Heart left ventricle (tissue), 16 donors: ENCODE results near the gene ARGFX. TPM values are rescaled to one million over a fixed set of nuclear protein-coding genes. Genes with fewer than 3 reads are reported as not detected.

Experiments
- ATAC-seq, 4 donors: fragments of 200-7000 bp; cut with Tn5 transposase; one replicate each; pipeline ENCODE4 v1.9.1; 2020 to 2022; ENCODE audit warnings: moderate library complexity in 4 of 4, mild to moderate bottlenecking in 3 of 4, moderate number of reproducible peaks in 1 of 4
- DNase-seq, 5 donors: peaks; one replicate each; pipeline ENCODE4 v3.0.0-alpha.2; 2020
- H3K27ac ChIP-seq, 12 donors: fragments of 200-600 bp; sonication (generic) in 4 of 12; one replicate each; pipeline versions ENCODE4 v1.5.0 to v1.8.0; 2016 to 2022; ENCODE audit warnings: mild to moderate bottlenecking in 2 of 12
- H3K27me3 ChIP-seq, 9 donors: fragments of 200-600 bp; sonication (generic) in 2 of 9; one replicate each; pipeline versions ENCODE4 v1.5.1 to v1.8.0; 2016 to 2022; ENCODE audit warnings: mild to moderate bottlenecking in 3 of 9
- H3K36me3 ChIP-seq, 9 donors: fragments of 200-600 bp; sonication (generic) in 2 of 9; one replicate each; pipeline versions ENCODE4 v1.5.0 to v1.8.0; 2018 to 2022; ENCODE audit warnings: mild to moderate bottlenecking in 2 of 9
- H3K4me1 ChIP-seq, 12 donors: fragments of 200-600 bp; sonication (generic) in 4 of 12; one replicate each; pipeline versions ENCODE4 v1.5.0 to v1.8.0; 2016 to 2022; ENCODE audit warnings: mild to moderate bottlenecking in 3 of 12
- H3K4me3 ChIP-seq, 12 donors: fragments of 200-600 bp; sonication (generic) in 4 of 12; one replicate each; pipeline versions ENCODE4 v1.5.0 to v1.8.0; 2017 to 2022; ENCODE audit warnings: mild to moderate bottlenecking in 9 of 12, moderate library complexity in 4 of 12
- H3K9me3 ChIP-seq, 12 donors: fragments of 200-600 bp; sonication (generic) in 4 of 12; one replicate each; pipeline versions ENCODE4 v1.5.0 to v1.8.0; 2016 to 2022; ENCODE audit warnings: mild to moderate bottlenecking in 1 of 12
- CTCF ChIP-seq, 12 donors: fragments of 200-600 bp; sonication (generic) in 4 of 12; IDR thresholded peaks; one replicate each; pipeline versions ENCODE4 v1.5.0 to v1.8.0; 2018 to 2022; ENCODE audit warnings: antibody characterized with exemption in 12 of 12, mild to moderate bottlenecking in 5 of 12
- POLR2A ChIP-seq, 2 donors: fragments of 450-650 bp; IDR thresholded peaks; one replicate each; pipeline ENCODE4 v1.6.1; 2017; ENCODE audit warnings: antibody characterized with exemption in 2 of 2, mild to moderate bottlenecking in 2 of 2, moderate library complexity in 2 of 2
- WGBS, 4 donors: extraction: QIAGEN DNeasy Blood & Tissue Kit in 2 of 4; methylation state at CpG; one replicate each; pipeline versions ENCODE4 v1.1.5 to v1.1.7; 2013 to 2018; 5-methylcytosine and 5-hydroxymethylcytosine counted together
- intact Hi-C, 10 donors: fragments of 100-400 bp; cut with DNase I; formaldehyde crosslinking; loops; one replicate each; pipeline versions ENCODE4 v1.11.1 to v1.14.2; 2022
- polyA plus RNA-seq, 2 donors: library from polyadenylated mRNA; stranded (reverse); fragments of 200-250 nt; gene quantifications; one replicate each; pipeline ENCODE4 v1.2.3, GENCODE V29; 2013
- total RNA-seq, 9 donors: library from RNA; depleted of rRNA in 2 of 9; stranded (reverse); fragments of >200 nt in 2 of 9; fragmentation: NEBNext Ultra II Directional in 3 of 9; extraction: Animal tissue kit (Norgen Biotek cat#: 25700) in 3 of 9; gene quantifications; one replicate each; pipeline versions ENCODE4 v1.1.0 to v1.2.4, GENCODE V29; 2016 to 2023
- donor health status: ischemic (EF 13 %, LVEDD 7.1; RV severe dilation, severe dysfunction).
- donor health status: healthy with polysubstance abuse.
- donor health status: DM: no; HTN: yes; CAD: no.
- donor health status: DM: no; HTN: no; CAD: no.
- donor health status: ischemic (EF 25% LVEDD 6.9; RV normal size, moderate dysfunction).
- donor health status: ischemic (EF 25% LVEDD 5.7; RV mildly dilated, moderate dysfunction).
- donor health status: healthy.
- donor health status: DM: yes; HTN: yes; CAD: no.
- donor health status: ischemic (EF 35%, LVEDD 5.7; RV mildly dilated, moderate dysfunction).
- donor health status: nonischemic (EF 11% LVEDD 7.7; RV severe dilation, severe dysfunction).
- donor health status: DM: yes; HTN: yes; CAD: no.
- donor health status: PGD.
- donor health status: ischemic (EF 29% LVEDD 5.4; RV normal size, mild dysfunction).
- donor health status: nonischemic (EF 23%, LVEDD 6.1; RV moderate dilation, normal function).

Gene ARGFX
- total and polyA plus RNA-seq, 11 donors: not detected

GRCh38 chr3:121531269-121531668, 36.5 kb upstream of the ARGFX start:
- no peak overlapping the region for H3K4me3 ChIP-seq
- intact Hi-C loops: no loop called here
- no peak for DNase-seq
- no peak for TF ChIP-seq CTCF (IDR thresholded peaks at IDR 0.05)
- no peak for TF ChIP-seq POLR2A (IDR thresholded peaks at IDR 0.05)
- no peaks in the 10 kb centered on the region for H3K4me1 ChIP-seq
- H3K36me3 ChIP-seq: no peaks in the 10 kb centered on the region
- no peaks in the 10 kb centered on the region for H3K9me3 ChIP-seq
- ATAC-seq: no peak
- no peak overlapping the region for H3K27ac ChIP-seq
- no peaks in the 10 kb centered on the region for H3K27me3 ChIP-seq

GRCh38 chr3:121542924-121543323, 24.8 kb upstream of the ARGFX start:
- H3K9me3 ChIP-seq: no peaks in the 10 kb centered on the region
- no peak overlapping the region for H3K4me3 ChIP-seq
- intact Hi-C loops: loop anchor here in 6 of 10 donors (10.0 kb wide), 8 partner anchors 112 to 1132 kb away; partner anchors contain the start of genes EAF2 (in 3 of the 6), IQCB1 (in 3 of the 6), FAM162A (in 1 of the 6) and MIX23 (in 1 of the 6)
- TF ChIP-seq CTCF (IDR thresholded peaks at IDR 0.05): no peak
- DNase-seq: no peak
- H3K27me3 ChIP-seq: no peaks in the 10 kb centered on the region
- ATAC-seq: no peak
- H3K27ac ChIP-seq: no peak overlapping the region
- peaks cover 0 to 15% (median 6%) of the 10 kb centered on the region in 12 donors for H3K4me1 ChIP-seq
- no peaks in the 10 kb centered on the region for H3K36me3 ChIP-seq

GRCh38 chr3:121545049-121545573, 22.6 kb upstream of the ARGFX start:
- TF ChIP-seq POLR2A (IDR thresholded peaks at IDR 0.05) (no peak), CTCF (IDR thresholded peaks at IDR 0.05) (no peak)
- DNase-seq (no peak), ATAC-seq (peak in 2 of 4 donors; percentile 5 to 13)
- intact Hi-C loops: loop anchor here (5.0 to 10.0 kb wide), 15 partner anchors 102 to 1137 kb away; partner anchors contain the start of genes EAF2 (in 3 of the 10), IQCB1 (in 3 of the 10), FAM162A (in 1 of the 10) and MIX23 (in 1 of the 10)
- Histone ChIP-seq H3K9me3 (no peaks in the 10 kb centered on the region), H3K4me1 (peaks cover 0 to 15% (median 6%) of the 10 kb centered on the region in 12 donors), H3K36me3 (no peaks in the 10 kb centered on the region), H3K27ac (no peak overlapping the region), H3K27me3 (no peaks in the 10 kb centered on the region), H3K4me3 (peak overlapping the region; percentile 33 to 80 (median 62))
- WGBS, 4 donors: 3 to 5% (median 4%) methylated on average over 18 of the region's 18 CpGs

- H3K4me1 ChIP-seq: peaks cover 0 to 15% (median 6%) of the 10 kb centered on the region in 12 donors
- peak; percentile 98 to 99 (median 99) for ATAC-seq
- no peaks in the 10 kb centered on the region for H3K36me3 ChIP-seq
- TF ChIP-seq POLR2A (IDR thresholded peaks at IDR 0.05): no peak
- no peak for TF ChIP-seq CTCF (IDR thresholded peaks at IDR 0.05)
- H3K4me3 ChIP-seq: peak within 1 kb of the TSS; percentile 33 to 80 (median 62)
- WGBS, 4 donors: 0 to 1% (median 0%) methylated on average over 23 to 42 of the region's 42 CpGs
- H3K9me3 ChIP-seq: no peaks in the 10 kb centered on the region
- peak within 1 kb of the TSS; percentile 38 to 92 (median 68) for H3K27ac ChIP-seq
- intact Hi-C loops: loop anchor here (1.0 to 10.0 kb wide), 20 partner anchors 101 to 1136 kb away; partner anchors contain the start of genes EAF2 (in 3 of the 10), IQCB1 (in 3 of the 10), FAM162A (in 1 of the 10) and MIX23 (in 1 of the 10)
- DNase-seq: peak; percentile 87 to 93 (median 92)
- H3K27me3 ChIP-seq: no peaks in the 10 kb centered on the region
These were observed 21.9 kb upstream of the ARGFX start, which contains the start of gene POLQ for GRCh38 chr3:121545574-121546455. Gene POLQ, minus strand, starts transcription at chr3:121545988. Its CDS starts 111 bp downstream, at chr3:121545877.
